Activated CD4-positive, alpha-beta T cell treated with anti-CD3 and anti-CD28 coated beads, Interleukin-2, amount 50 U/mL, for 4 hours (primary cell): ENCODE data around the gene ANKRD35.

Experiments used
- DNase-seq, 2 experiments: peaks; one replicate each; pipeline ENCODE4 v3.0.0-alpha.2; 2020

ANKRD35 gene

DNA sequence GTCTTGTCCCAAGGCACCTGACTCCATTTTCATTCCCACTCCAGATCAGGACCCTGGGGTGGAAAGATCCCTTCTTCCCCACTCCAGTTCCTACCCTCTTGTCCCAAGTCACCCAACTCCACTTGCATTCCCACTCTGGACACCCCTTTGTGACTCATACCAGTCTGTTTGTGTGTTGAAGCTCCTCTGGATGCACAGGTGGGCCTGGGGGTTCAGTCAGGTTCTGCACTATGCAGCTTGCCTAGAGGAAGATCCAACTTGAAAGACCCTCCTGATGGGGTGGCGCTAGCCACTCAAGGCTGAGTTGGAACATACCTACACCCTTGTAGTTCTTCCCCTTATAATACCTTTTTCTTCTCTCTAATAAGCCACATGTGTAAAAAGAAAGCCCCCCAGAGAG, 9.8 kb upstream of the ANKRD35 start:
- DNase-seq: no peak

DNA sequence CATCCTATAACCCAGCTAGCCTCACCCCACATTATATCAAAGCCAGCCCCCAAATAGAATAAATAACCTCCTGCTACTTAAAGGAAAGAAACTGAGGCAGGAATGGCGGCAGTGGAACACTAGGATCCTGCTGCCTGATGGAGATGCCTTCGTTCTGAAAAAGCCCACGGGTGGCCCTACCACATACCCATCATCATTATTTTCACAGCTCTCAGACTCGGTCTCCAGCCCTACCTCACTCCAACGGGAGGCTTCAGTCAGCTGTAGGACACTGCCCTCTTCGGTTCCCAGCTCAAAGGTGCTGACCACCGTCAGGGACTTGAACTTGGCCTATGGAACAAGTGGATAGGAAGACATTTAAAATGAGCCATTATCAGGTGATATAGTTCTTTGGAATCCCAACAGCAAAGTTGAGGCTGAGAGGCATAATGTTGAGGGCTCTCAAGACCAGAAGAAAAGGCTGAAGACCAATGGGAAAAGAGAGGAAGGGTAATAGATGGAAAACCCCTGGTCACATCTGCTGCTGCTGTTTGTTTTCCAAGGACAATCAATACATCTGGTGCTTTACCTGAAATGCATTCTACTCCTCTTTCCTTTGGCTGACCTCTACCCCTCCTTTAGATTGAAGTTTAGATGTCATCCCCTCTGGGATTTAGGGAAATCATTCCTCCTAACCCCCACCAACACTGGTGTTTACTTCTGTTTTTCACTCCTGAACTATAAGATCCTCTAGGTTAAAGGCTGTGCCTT, 7.8 kb upstream of the ANKRD35 start:
- DNase-seq: no peak

DNA sequence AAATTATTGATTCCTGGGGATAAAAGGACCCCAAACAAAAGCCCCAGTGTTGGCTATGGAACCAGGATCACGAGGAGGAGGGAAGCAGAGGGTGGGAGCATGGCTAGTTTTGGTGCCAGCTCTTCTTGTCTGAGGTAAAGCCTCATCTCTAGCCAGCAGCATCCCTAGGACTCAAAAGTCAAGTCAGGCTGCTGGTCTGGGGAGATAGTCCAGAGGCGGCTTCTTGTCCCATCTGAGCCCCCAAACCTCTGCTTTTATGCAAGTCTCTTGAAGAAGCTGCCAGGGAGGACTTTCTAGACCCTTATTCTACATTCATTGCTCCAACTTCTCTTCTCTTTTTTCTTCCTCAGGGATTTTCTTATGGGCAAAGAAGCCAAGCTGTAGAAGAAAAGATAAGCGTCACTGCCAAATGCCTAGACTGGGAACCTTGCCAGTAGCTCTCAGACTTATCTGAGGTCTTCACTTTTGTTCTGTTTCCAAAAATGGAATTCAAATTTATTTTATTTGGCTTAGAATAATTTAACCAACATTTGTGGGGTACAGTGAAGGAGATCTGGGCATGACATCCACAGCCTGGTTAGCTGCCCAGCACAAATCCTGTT, 6.9 kb upstream of the ANKRD35 start:
- DNase-seq: no peak

DNA sequence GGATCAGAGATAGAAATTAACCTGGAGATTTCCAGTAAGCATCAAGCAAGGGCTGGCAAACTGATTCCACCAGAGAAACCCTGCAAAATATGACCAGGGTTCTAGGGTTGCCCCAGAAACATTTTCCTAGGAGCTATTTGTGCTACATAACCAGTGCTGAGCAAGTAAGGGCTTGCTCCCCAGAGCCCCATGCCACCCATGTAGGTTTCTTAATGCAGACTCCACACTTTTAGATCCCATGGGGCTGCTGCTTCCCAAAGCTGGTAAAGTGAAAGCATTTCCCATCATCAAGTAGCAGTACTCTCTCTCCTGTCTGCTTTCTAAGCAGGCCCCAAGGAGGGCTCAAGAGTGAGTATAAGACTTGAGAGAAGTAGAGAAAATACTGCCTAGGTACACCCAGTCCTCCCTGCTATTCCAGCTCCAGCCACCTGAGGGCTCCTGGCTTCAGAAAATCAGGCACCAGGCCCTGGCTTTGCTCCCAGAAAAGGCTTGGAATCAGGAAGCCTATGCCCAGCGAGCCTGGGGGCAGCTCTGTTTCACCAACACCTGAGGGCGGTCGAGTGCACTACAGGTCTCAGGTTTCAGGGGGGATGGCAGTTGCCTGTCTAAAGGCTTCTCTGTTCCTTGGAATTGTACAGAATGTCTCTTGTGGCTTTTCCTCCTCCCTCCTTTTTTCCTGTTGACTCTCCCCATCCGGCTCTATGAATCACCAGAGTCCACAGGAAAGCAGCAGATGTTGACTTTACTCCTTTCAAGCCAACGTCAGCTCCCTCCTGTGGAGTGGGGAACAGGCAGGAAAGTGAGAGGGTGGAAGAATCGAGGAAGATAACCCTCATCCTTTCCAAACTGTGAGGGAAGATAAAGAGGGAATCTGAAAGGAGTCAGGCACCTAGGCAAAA, 6.2 kb upstream of the ANKRD35 start:
- peak; percentile 40 to 56 for DNase-seq

DNA sequence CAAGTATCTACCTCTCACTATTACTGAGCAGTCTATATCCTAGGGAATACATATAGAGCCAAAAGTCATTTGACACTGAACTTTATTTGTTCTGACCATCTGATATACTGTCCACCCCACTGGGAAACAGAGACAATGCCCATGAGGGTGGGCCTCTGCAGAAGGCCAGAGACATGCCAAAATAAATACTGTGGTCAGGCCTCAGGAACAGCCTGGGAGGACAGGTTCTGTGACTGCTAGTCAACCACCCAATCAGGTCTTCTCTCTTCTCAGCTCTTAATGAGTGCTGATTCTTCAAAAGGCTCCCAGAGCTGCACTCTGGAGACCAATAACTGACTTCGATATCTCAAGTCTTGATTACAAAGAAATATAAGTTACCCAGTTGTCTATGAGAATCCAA, 5.5 kb upstream of the ANKRD35 start:
- no peak for DNase-seq

DNA sequence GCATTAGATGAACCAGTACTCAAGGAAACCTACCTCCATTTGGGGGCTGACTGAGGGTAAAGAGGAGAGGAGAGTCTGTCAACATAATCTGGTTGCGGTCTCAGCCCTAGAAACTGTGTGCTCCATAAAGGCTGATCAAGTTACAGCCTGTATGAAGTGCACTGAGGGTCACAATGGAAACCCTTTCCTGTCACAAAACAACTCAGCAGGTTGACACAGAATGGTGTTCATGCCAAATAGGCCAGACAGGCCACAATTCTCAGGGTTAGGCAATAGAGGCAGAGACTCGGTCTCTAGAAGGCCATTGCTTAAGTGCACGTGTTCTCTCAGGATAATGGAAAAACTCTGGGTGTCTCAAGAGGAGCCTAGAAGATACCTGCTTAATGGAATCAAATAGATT, 4.1 kb upstream of the ANKRD35 start:
- no peak for DNase-seq

DNA sequence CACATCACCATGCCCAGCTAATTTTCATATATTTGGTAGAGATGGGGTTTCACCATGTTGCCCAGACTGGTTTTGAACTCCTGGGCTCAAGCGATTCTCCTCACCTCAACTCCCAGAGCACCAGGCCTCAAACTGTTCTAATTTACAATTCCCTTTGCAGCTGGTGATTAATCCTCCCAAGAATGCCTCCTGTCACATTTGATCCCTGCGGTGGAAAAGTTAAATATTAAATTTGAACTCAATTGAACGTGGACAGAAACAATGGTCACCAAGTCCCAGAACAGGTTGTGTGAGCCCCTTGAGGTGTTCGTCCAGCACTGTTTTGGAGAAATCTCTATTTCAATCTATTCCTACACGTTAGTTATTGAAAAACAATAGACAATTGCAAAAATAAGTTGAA, 2.0 kb upstream of the ANKRD35 start:
- DNase-seq: no peak

DNA sequence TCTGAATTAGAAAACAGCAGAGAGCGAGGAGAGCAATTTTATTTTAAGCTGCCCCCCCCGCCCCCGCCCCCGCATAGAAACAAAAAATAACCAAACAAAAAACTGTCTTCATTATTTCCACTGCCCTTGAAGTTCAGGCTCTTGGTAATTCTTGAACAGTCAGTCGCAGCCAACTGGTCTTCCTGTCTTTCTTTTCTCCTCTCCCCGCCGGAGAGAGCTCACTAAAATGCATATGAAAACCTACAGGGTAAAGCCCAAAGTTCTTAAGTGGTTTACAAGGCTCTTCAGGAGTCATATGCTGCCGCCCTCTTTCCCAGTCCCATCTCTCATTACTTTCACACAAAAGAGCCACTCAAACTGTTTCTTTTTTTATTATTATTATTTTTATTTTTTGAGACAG, 1.1 kb upstream of the ANKRD35 start:
- DNase-seq: no peak

DNA sequence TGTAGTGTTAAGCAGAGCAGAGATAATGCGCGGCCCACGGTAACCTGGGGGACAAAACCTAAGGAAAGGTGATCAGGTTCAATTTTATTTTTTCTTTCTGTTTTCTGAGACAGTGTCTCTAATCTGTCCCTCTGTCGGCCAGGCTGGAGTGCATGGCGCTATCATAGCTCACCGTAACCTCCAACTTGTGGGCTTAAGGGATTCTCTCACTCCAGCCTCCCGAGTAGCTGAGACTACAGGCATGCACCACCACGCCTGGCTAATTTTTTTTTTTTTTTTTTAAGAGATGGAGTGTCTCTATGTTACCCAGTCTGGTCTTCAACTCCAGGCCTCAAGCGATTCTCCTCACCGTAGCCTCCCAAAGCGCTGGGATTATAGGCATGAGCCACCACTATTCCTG, 724 bp upstream of the ANKRD35 start:
- DNase-seq: no peak

DNA sequence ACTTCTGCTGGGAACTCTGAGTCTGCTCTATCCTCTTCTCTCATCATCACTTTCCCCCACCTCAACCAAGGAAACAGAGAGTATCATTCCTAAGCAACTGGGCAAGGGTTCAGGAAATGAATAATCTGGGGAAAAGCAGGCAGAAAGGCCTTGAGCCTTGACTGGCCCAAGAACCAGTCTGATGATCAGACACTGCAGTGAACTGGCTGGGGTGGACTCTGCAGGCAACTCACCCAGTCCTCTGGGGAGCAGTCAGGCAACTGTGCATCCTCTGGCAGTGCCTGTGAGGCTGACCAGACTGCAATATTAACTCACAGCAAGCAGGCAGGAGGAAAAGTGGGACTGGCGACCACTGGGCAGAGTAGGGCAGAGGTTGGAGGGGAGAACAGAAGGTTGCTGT, 991 bp downstream of the ANKRD35 start:
- DNase-seq: no peak

DNA sequence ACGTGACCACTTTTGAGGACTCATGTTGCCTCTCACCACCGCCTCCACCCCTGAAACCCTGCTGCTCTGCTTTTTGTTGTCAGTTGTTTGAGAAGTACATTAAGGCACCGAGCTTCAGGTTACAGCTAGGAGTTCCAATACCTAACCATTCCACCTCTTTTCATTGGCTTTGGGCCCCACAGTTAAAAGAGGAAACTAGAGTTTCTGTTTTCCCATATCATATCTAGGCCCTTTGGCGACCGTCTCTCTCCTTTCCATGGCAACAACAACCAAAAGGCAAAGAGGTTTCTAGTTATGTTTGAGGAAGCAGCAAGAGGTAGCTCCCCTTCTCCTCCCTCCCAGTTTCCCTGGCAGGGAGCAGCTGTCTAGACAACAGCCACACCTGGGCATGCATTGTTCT, 5.9 kb downstream of the ANKRD35 start:
- no peak for DNase-seq

DNA sequence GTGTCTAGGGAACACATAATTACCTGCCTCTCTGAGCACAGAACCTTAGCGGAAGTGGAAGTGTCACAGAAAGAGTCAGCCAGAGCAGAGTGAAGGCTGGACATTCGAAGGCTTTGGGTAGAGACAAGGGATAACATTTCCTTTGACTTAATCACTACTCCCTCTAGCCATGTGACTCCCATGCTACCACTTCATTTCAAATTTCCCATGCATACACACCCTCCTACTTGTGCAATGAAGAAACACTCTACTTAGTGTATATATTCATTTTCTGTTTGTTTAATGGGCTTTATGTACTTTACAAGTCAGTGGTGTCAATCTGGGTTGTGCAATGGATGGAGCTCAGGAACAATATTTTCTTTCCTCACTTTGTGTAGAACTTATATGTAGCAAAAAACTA, 6.9 kb downstream of the ANKRD35 start:
- DNase-seq: no peak

DNA sequence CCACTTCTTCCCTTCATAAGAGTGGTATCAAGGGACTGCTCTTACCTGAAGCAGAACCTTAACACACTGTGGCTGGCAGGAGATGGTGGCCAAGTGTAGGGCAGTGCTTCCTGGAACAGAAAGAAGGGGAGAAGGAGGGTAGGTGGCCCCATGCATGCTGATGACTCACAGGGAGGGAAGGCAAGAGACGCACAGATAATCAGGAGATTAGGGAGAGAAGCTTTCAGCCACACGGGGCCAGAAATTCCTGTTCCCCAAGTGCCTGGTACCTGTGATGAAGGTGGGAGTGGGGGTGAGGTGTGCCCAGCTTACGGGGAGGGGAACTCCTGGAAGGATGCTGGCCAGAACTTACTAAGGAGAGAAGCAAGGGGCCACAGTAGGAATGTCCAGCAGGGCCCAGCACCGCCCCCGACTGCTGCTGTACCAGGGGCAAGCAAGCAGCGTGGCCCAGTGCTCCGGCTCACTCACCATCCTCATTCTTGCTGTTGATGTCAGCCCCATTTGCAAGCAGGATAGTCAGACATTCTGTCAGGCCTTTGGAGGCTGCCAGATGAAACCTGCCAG, 7.7 kb downstream of the ANKRD35 start:
- no peak for DNase-seq

DNA sequence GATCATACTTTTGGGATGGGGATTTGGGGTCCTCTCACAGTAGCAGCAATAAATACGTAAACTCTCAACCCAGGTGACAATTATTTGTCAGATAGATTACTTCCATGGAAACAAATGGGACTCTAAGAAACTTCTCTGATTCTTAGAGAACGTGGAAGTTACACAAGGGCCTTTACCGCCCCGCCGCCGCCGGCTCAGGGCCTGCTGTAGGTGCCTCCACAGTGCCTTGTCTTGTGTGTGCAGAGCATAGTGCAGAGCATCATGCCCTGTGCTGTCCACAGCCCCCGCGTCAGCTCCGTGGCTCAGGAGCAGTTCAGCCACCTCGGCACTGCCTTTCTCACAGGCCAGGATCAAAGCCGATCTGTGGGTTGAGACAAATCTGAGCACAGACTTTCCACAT, 11.0 kb downstream of the ANKRD35 start:
- no peak for DNase-seq

DNA sequence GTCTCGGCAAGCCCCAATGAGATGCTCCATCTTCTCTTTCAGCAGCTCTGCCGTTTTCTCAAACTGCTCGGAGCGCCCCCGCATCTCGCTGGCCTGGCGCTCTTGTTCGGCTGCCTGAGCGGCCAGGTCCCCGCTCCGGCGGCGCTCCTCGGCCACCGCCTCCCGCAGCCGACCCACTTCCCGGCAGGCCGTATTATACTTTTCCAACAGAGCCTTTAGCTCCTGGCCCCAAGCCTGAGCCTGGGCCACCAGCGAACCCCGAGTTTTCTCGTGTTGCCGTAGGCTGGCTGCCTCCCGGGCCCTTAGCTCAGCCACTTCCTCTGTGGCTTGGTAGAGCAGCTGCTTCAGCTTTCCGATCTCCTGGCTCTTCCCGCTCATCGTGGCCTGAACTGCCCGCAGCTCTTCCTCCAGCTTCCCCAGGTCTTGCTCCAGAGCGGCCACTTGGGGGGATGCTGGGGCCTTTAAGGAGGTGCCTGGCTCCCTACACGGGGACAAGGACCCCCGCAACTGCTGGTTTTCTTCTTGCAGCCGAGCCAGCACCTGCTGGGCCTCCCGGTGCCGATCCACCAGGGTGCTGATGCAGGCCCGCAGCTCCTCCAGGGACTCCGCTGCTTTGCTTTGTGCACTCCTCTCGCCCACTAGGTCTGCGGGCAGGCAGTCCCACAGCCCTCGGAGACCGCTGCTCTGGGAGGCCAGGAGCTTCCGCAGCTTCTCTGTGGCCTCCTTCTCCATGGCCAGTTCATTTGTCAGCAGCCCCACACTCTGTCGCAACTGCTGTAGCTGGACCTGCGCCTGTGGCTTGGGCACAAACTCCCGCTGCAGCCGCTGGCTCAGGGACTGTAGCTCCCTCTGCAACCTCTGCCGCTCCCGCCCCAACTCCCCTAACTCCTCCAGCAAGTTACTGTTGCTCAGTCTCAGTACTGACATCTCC, 13.4 kb downstream of the ANKRD35 start:
- peak; percentile 18 to 22 for DNase-seq

DNA sequence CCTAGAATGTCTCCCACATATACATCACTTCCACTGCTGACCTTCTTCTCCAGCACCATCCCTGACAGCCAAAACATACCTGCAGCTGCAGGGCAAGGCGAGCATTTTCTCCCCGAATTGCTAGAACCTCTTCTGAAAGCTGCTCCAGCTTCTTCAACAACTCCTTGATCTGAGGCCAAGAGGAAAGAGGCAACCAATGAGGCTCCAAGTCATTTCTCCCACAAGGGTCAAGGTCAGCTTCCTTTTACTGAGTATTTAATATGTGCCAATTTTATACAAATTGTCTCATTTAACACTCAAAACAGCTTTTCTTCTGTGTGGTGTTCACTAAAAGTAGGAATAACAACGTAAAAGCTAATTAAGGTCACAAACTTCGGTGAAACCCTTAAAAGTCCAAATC, 17.4 kb downstream of the ANKRD35 start:
- DNase-seq: no peak

DNA sequence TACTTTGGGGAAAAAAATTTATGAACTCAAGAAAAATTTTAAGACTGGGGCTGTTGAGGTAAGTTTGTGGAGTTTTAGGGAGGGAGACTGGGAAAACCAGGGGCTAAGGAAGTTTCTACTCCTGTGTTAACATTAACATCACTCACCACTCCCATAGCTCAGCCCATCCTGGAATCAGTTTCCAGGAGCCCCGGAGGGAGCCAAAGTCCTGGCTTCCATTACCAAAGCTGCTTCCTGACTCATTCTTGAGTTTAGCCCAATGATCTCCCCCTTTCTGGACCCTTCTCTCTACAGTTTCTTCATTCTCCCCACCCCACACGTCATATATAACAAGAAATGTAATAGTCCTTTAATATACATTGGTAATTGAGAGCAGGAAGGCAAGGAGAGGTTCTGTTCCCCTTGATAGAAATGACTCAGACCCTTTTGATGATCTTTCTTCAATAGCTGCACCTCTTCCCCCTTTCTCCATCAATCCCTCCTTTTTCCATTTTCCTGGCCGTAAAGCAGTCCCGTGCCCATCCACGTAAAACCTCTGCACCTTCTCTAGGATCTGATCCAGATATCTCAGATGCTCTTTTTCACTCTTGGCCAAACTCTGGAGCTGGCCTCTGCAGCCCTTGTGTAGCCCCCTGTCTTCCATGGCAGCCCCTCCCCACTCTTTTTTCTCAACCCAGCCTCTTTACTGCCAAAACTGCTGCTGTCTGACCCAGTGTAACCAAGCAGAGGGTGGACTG, 22.2 kb downstream of the ANKRD35 start:
- no peak for DNase-seq

DNA sequence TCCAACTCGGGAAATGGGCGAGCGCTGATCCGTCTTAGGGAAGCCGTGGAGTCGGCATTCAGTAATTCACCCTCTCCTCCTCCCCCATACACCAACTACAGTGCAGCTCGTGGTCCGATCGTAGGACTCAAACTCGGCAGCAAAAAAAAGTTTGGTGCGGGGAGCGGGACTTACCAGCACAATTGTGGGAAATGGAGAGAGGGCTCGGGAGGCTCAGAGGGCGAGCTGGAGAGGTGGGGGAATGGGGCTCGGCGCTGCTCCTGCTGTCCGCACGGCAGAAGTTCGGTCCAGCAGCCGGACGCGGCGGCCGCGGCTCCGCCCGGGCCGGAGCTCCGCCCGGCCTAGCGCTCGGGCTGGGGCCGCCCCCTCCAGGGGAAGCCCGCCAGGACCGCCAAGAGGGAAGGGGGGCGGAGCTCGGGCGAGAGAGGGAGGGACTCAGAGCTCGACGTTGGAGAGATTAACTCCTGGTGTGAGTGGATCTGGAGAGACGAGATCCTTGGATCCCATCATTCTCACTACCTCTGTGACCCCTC, 26.1 kb downstream of the ANKRD35 start:
- DNase-seq: peak; percentile 62 to 65

DNA sequence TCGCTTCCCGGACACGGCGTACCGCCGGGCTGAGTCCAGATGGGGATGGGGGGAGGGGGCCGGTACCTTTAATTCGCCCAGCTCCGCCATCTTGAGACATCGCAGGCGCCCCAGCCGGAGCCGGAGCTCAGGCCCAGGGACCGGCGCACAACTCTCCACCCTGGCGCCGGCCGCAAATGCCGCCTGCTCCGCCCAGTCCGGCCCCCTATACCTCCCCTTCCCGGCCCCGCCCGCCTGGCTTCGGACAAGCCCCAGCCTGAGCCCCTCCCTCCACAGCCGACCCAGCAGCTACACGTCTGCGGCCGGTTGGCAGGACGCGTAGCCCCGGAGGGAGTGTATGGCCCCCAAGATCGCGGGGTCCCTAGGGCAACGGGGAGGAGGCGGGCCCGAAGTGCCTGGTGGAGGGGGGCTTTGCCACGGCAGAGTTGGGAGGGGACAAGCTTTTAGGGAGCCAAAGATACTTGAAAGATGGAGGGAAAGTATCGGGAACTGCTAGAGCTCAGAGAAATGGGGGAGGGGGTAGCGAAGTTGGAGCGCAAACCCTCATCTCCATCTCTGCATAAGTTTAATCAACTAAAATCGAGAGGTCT, 26.7 kb downstream of the ANKRD35 start, which contains the start of gene PIAS3:
Gene PIAS3, minus strand, starts transcription at position 181 of the 590 bp plus-strand sequence. Its CDS starts 91 bp downstream, at position 90.
- DNase-seq: peak; percentile 67 to 72

DNA sequence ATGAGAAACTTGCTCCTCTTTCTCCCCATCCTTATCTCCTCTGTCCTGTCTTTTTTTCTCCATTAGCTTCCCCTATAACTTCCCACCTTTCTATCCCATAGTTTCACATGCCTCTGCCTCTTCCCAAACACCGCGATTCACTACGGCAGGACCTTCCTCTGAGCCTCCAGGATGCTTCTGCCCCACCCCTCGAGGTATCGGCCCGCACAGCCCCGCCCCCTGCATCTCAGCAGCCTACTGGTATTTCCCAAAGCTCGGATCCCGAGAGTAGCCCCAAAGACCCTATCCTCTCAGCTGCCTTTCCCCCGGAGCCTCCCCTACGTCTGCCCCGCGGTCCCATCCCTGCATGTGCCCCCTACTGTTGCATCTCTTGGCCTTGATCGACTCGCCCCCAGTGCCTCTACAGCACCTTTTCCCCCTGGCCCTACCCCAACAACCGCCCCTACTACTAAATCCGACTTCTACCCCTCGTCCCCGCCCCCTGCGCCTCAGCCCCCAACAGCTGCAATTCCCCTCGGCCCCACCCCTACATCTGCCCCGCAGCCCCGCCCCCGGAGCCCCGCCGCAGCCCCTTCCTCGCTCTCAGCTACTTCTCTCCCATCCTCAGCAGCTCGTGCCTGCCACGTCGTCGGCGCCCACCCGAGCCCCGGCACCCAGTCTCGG, 27.3 kb downstream of the ANKRD35 start:
- peak; percentile 55 to 59 for DNase-seq
